GM21723 (cell line): ENCODE results near the gene GDPD2.

Experiments used
- ATAC-seq: cut with Tn5 transposase; IDR thresholded peaks from one replicate; pipeline ENCODE4 v1.9.1; 2021; ENCODE audit warnings: mild to moderate bottlenecking, moderate library complexity; ENCODE audit not compliant: unreplicated experiment

The GDPD2 gene

DNA sequence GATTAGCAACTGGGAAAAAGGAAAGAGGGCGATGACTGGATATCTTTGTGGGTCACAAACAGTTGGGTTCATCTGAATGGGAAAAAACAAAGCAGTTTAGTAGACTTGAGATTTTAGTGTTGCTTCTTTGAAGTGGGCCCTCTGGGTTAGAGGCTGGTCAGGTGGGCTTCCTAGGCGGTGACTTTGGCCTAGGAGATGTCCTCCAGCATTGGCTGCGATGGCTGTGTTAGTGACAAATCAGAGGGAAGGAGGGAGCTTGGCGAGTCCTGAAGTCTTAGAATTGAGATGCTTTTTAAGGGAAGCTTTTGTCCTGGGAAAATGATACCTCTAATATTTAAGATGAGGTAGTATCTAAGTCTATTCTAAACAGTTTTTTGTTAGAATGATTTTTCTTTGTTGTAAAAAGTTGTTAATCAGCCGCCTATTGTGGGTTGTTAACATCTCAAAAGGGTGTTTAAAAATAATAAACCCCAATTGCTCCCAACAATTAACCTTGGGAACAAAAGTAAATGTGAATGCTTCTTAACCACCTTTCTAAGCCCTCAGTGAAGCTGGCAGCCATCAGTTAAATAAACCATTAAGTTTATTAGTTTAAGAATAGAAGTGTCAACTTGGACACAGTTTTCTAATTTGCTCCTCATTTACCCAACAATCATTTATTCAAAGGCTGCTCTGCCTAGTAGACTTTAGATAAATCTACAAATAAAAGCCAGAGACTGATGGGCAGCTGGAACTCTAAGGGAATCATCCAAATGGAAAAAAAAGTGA, 53.2 kb downstream of the GDPD2 start:
- ATAC-seq = no peak

DNA sequence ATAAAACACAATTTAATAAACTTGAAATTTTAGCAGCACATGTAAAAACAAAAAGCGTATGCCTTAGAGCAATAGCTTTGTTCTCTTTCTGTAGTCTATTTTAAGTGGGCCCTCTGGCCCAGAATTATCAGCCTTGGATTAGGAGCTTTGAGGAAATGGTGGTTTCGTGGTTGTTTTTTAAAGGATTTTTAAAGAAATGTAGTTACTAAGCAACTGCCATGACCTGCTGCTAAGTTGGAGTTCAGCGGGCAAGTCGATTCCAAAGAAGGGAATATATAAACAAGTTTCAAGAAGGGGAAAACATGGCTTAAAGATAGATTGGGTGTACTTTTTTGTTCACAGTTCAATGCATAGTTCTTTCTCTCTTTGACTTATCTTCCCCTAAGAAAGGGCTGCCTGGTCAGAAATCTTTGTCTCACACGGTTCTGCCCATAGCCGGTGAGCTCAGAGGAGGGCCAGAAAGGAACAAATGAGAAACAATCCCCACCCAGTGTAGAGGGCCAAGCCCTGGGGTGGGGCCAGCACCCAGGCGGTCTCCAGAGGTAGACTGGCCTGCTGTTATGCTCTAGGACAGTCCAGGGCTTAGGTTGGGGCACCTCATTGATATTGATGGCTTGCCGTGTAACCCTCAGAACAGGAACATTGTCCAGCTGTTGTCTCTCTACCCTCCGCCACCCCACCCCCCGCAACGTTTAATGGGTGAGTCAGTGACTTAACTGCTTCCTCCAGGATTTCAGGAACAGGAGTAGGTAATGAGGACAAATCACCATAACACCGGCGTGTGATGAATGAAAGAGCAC, 54.0 kb downstream of the GDPD2 start:
- ATAC-seq = no peak

DNA sequence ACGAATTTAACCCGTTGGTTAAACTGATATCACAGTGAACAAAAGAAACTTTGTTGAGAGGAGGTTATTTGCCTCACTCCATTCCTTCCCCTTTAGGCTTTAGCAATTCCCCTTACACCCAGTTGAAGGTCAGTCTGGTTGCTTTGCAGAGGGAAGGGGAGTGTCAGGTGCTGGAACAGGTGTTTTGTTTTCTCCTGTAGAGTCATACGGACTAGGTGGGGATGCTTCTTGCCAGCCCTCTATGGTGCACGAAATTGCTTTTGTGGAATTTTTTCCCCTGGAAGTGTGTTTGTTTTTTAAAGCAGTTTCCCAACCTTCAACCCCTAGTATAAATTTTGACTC, 54.6 kb downstream of the GDPD2 start:
- ATAC-seq = no peak

DNA sequence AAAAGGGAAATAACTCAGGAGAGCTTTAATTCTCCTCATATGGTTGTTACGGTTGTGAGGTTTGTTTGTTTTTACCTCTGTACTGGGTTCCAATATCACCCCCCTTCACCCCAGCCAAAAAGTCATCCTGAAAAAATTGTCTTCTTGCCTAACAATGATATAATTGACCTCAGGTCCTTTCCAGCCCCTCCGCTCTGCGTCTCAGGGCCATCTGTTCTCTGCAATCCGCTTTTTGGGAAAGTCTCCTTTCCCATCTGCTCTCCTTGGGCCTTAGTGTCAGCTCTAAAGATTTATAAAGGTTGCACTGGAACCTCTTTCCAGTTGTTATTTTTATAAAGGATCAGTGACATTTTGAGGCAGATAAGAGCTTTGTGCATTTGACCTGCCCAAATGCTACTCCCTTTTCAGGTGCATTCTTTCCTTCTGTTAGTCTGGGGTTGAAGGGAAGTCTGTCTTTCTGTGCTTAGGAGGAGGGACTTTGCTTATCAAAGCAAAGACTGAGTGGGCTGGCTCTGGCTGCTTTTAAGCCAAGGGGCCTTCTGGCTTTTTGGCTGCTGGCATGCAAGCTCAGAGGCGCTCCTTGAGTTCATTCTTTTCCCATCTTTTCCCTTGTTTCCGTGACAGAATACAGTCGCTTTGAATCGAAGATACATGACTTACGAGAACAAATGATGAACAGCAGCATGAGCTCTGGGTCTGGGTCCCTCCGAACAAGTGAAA, 55.6 kb downstream of the GDPD2 start:
- no peak for ATAC-seq

DNA sequence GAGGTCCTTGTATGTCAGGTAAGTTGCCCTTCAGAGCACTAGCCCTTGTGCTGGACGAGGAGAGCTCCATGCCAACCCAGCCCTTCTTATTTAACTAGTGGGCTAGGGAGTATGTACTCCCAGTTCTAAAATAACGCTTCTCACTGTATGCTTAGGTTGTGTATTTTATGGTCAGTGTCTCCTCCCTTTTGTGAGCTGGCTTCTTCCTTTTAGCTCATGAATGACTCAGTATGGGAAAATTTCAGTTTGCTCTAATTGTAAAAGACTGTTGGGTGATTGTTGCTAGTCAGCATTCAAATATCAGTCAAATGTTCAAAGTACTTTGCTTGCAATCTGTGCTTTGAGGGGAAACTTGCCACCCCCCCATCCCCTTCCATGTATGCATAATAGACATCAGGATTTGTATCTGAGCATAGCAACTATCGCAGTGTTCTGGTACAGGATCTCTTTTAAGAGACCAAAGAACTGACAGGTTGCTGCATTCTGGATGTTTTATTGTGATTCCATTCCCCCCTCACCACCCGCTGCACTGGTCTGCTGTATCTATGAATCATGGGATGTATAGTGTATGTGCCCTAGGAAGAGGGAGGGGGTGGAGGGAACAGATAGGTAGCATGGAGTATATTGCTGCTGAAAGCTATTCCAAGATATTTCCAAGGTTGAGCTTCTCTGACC, 56.3 kb downstream of the GDPD2 start:
- ATAC-seq = no peak

DNA sequence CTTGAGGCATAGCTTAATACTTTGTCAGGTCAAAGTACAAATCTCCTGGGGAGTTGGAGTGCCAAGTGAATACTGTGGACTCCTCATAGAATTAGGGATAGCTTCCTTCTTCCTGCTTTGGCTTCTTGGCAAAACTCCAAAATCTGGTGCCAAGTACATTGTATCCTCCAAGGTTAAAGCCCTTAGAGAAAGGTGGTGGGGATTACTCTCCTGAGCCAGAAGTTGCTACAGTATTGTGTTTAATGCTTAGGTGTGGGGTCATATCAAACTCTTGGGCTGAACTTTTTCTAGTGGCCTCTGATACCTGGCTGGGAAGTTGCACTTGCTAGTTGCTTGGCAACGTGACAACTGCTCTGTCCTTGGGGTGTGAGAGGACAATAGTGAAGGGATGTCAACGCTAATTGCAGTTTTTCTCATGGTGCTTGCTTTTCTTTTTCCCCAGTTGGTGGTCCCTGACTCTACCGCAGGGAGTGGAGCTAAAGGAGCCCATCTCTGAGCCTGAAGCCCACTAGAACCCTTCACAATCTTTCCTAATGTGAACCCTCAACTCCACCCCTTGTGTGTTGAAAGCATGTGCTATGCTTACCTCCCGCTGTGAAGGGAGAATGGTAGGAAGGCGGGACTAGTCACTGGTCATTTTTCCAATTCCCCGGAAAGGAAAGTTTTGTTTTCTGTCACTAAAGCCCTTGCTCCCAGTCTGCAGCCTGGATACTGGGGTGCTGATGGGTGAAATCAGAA, 57.0 kb downstream of the GDPD2 start:
- no peak for ATAC-seq

DNA sequence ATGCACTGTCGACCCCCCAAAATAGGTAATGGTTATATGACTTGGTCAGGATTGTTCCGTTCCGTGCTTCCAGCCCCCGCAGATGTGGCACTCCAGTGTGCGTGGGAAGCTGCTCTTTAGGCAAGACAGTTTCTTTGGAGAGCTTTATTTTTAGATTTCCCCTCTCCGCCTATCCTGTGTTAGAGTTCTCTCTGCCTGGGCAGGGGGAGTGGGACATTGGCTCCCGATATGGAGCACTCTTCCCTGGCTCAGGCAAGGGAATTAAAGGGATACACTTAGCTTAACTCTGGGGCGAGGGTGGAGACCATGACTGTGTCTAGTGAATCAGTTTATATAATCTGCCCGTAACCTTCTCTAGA, 57.5 kb downstream of the GDPD2 start:
- no peak for ATAC-seq

DNA sequence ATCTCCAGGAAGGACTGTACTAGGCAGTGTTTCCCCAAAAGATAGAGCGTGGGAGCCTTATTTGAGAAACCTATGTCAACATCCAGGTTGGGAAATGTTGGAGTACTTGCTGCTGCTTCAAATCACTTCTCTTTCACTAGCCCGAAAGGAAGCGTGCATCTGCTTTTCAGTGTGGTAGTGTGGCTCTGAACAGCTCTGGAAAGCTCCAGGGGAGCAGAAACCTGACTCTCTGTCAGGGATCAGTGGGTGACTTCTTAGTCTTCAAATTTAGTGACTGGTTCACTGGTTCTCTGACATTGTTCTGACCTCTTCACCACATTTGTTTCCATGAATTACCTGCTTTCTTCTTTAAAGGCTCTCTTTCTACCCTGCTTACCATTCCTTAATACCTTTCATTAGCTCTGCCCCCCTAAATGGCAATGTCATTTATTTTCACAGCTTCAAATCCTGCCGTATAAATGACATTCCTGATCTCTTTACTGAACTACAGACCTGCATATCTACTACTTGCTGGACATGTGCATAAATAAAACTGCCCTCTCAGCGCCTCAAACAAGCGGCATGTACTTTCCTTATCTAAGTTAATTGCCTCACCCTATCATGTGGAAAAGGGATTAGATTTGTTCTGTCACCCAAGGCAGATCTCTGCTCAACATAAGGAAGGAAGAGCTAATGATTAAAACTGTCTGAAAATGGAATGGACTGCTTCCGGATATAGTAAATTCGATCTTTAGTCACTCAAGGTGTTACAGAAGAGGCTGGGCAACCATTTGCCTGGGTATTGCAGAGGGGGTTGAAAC, 58.6 kb downstream of the GDPD2 start:
- no peak for ATAC-seq

DNA sequence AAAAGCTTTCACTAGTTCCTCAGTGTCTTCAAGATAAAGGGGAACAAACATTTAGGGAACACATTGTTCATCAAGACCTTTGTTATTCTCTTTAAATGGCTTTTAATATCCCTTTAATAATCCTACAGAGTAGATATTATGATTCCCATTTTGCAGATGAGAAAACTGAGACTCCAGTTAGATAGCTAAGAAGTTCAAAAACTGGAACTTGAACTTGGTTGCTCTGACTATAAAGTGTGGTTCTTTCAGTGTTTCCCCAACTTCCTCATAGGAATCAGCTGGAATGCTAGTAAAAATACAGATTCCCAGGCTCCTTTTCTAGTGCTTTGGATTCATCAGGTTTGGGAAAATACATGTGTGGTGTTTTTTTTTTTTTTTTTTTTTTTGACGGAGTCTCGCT, 59.2 kb downstream of the GDPD2 start:
- no peak for ATAC-seq
